ELF-1 (cell line): ENCODE results near the gene VPREB3.
"Not testable (repeated sequence)": the region's sequence is repeated elsewhere in the genome, so short reads cannot be mapped to it uniquely, and the experiment has no call there.

Source experiments
- DNase-seq: peaks from one replicate; pipeline ENCODE4 v3.0.0-alpha.2; 2016; ENCODE audit warnings: low read depth, low spot score

Gene VPREB3

GRCh38 chr22:23742505-23743264, 11.5 kb downstream of the VPREB3 start:
- no peak for DNase-seq

GRCh38 chr22:23737696-23738095, 16.5 kb downstream of the VPREB3 start:
- DNase-seq = no peak

- not testable (repeated sequence) for DNase-seq
Observed at GRCh38 chr22:23728108-23728507, 26.1 kb downstream of the VPREB3 start.

GRCh38 chr22:23722724-23723123, 31.5 kb downstream of the VPREB3 start:
- no peak for DNase-seq

- DNase-seq = no peak
Observed at GRCh38 chr22:23722160-23722559, 32.1 kb downstream of the VPREB3 start.

- no peak for DNase-seq
Observed at GRCh38 chr22:23720855-23721254, 33.4 kb downstream of the VPREB3 start.

GRCh38 chr22:23718371-23719165, 35.7 kb downstream of the VPREB3 start:
- no peak for DNase-seq

GRCh38 chr22:23716811-23717801, 37.1 kb downstream of the VPREB3 start:
- peak; percentile 93 for DNase-seq

- no peak for DNase-seq
Observed at GRCh38 chr22:23715806-23716375, 38.3 kb downstream of the VPREB3 start.

GRCh38 chr22:23714596-23715578, 39.3 kb downstream of the VPREB3 start:
- DNase-seq = no peak

GRCh38 chr22:23713696-23714595, 40.3 kb downstream of the VPREB3 start:
- DNase-seq = no peak

GRCh38 chr22:23712256-23712655, 42.0 kb downstream of the VPREB3 start:
- no peak for DNase-seq

- no peak for DNase-seq
Observed at GRCh38 chr22:23709107-23709506, 45.1 kb downstream of the VPREB3 start.

- no peak for DNase-seq
Observed at GRCh38 chr22:23708270-23708669, 46.0 kb downstream of the VPREB3 start.

GRCh38 chr22:23705358-23705757, 48.9 kb downstream of the VPREB3 start:
- DNase-seq = no peak

- DNase-seq = no peak
Observed at GRCh38 chr22:23704829-23705228, 49.4 kb downstream of the VPREB3 start.

- no peak for DNase-seq
Observed at GRCh38 chr22:23704062-23704461, 50.2 kb downstream of the VPREB3 start.
